Measurements from ENCODE around the gene KCNK15.

KCNK15 gene

GRCh38 chr20:44715499-44716308 is 30.0 kb upstream of the KCNK15 start:
- no peak for DNase-seq (ENCODE audit: low read depth)

GRCh38 chr20:44716309-44717106 is 29.2 kb upstream of the KCNK15 start:
- DNase-seq (ENCODE audit: low read depth): no peak

DNA sequence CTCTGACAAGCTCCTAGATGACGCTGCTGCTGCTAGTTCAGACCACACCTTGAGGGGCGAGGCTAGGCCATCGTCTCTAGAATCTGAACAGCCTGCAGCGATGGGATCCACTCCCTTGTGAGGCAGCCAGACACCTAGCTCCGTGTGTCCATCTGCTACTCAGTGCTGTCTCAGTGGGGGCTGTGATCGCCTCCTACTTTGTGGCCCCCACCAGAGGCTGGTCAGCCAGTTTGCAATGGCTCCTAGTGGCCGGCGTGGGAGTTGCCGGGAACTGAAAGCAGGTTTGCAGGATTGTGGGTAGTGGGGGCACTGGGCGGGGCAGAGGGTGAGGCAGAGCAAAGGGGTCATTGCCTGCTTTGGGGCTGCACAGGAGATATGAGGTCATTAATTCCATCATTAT is 27.7 kb upstream of the KCNK15 start:
- no peak for DNase-seq (ENCODE audit: low read depth)

DNA sequence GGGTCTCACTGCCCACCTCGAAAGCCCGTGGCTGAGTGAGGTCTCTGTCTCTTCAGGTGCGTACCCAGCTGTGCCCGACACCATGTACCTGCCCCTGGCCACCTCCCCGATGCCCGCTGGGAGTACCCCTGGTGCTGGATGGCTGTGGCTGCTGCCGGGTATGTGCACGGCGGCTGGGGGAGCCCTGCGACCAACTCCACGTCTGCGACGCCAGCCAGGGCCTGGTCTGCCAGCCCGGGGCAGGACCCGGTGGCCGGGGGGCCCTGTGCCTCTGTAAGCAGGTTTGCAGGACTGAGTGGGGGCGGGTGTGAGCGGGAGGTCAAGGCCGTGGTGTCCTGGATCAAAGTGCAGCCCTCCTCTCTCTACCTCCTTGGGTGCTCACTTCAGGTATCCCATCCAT is 25.8 kb upstream of the KCNK15 start:
- no peak for DNase-seq (ENCODE audit: low read depth)

DNA sequence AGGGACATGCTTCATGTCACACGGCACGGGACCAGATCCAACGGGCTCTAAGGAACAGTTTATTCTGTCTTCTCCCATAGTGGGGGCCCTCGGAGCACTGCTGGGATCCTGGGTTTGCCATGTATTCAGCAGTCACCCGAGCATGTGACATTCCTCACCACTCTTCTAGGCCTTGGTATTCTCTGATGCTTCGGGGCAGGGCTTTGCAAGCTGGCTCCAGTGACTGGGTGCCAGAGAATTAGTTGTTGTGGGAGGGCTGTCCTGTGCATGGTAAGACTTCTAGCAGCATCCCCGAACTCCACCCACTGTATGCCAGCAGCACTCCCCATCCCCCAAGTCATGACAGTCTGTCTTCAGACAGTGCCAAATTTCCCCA is 25.1 kb upstream of the KCNK15 start:
- no peak for DNase-seq (ENCODE audit: low read depth)

GRCh38 chr20:44720997-44721784 is 24.5 kb upstream of the KCNK15 start:
- DNase-seq (ENCODE audit: low read depth): no peak

DNA sequence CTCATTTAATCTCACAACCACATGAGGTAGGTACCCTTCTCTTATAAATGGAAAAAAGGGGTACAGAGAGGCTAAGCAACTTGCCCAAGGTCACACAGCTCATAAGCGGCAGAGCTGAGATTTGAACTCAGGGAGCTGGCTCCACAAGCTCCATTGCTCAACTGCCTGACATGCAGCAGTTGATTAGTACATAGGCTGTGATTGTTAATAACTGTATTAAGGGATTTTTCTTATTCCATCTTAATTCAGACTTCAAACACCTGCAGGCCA is 23.9 kb upstream of the KCNK15 start:
- DNase-seq (ENCODE audit: low read depth): no peak

DNA sequence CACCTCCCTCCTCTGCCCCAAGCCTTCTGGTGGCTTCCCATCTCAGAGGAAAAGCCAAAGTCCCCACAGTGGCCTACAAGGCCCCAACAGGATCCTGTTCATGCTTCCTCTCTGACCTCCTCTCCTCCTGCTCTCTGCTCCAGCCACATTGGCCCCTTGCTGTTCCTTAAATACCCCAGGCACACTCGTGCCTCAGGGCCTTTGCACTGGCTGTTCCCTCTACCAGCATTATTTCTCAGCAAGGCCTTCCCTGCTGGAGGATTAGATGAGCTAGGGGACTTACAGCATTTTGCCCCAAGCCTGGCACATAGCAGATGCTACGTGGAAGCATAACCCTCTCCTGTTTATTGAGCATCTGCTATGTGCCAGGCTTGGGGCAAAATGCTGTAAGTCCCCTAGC is 22.7 kb upstream of the KCNK15 start:
- no peak for DNase-seq (ENCODE audit: low read depth)

- DNase-seq (ENCODE audit: low read depth): no peak
Measured at GRCh38 chr20:44723391-44723790, 22.3 kb upstream of the KCNK15 start.

- no peak for DNase-seq (ENCODE audit: low read depth)
Measured at GRCh38 chr20:44723798-44724362, 21.8 kb upstream of the KCNK15 start.

DNA sequence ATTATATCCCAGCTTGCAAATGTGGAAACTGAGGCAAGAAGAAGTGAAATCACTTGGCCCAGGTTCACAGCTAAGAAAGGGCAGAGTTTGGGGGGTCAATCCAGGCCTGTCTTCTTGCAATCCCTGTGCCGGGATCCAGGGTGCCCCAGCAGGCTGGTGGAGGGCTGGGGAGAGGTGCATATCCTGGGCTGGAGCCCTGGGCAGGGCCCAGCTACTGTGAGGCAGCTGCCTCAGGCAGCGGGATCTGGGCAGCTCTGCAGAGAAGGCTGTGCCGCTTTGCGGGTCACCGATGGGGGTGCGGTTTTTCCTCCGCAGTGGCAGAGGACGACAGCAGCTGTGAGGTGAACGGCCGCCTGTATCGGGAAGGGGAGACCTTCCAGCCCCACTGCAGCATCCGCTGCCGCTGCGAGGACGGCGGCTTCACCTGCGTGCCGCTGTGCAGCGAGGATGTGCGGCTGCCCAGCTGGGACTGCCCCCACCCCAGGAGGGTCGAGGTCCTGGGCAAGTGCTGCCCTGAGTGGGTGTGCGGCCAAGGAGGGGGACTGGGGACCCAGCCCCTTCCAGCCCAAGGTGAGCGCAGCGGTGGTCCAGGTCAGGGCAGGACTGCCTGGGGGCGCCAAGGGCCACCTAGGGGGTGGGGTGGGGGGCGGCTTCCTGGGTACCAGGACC is 21.1 kb upstream of the KCNK15 start:
- DNase-seq (ENCODE audit: low read depth): no peak

DNA sequence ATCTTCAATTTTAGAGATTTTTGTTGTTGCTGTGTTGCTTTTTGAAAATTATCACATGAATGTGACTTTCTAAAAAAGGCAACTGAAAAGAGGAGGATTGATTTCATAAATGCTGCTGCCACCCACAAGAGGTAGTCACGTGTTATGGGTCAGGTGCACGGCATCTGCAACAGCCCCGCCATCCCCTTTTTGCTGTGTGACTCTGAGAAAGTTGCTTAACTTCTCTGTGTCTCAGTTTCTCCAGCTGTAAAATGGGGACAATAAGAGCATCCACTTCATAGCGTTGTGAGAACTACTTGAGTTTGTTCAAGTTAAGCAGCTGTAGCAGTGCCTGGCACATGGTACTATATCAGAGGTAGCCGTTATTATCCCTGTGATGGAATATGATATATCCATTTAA is 19.8 kb upstream of the KCNK15 start:
- DNase-seq (ENCODE audit: low read depth): no peak

GRCh38 chr20:44727039-44727438 is 18.6 kb upstream of the KCNK15 start:
- no peak for DNase-seq (ENCODE audit: low read depth)

DNA sequence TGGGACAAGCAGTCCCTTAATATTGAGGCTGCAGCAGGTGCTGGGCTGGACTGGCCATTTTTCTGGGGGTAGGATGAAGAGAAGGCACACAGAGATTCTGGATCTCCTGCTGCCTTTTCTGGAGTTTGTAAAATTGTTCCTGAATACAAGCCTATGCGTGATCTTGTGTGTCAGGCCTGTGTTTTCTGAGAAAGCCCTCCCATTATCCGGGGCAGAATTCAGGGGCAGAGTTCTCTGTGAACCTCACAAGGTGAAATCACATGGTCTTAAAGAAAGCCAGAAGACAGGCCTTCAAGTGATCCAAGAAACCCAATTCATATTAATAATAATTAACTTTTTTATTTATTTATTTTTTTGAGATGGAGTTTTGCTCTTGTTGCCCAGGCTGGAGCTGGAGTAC is 18.0 kb upstream of the KCNK15 start:
- DNase-seq (ENCODE audit: low read depth): no peak

- no peak for DNase-seq (ENCODE audit: low read depth)
Measured at GRCh38 chr20:44728801-44729443, 16.7 kb upstream of the KCNK15 start.

GRCh38 chr20:44730441-44730840 is 15.2 kb upstream of the KCNK15 start:
- no peak for DNase-seq (ENCODE audit: low read depth)

DNA sequence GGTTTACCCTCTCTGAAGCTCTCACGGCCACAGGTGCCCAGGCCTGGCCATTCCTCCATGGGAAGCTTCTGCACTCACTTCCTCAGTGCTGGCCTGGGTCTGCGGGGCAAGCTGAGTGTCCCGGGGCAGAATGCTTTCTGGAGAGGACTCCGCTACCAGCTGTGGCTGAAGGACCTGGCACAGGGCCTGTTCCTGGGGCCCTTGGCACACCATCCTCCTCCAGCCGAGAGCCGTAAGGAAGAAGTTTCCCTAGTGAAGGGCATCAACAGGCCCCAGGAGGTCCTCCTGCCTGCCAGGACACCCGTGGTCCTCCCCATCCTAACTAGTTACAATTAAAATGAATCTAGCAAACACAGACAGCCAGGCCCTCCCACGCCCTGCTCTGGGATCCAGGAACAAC is 14.0 kb upstream of the KCNK15 start:
- no peak for DNase-seq (ENCODE audit: low read depth)

GRCh38 chr20:44732327-44732726 is 13.3 kb upstream of the KCNK15 start:
- no peak for DNase-seq (ENCODE audit: low read depth)

- DNase-seq (ENCODE audit: low read depth): peak; percentile 41
Measured at GRCh38 chr20:44733341-44734069, 12.2 kb upstream of the KCNK15 start.

GRCh38 chr20:44734938-44735337 is 10.7 kb upstream of the KCNK15 start:
- no peak for DNase-seq (ENCODE audit: low read depth)

DNA sequence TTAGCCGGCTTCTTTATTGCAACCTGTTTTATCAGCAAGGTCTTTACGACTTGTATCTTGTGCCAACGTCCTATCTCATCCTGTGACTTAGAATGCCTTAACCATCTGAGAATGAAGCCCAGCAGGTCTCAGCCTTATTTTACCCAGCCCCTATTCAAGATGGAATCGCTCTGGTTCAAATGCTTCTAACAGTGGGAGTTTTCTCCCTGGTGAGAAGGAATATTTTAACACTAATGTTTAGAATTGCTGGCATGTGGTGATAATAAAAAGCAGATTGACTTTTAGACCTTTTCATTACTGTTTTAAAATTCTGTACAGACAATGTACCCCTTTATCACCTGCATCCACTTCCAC is 9.9 kb upstream of the KCNK15 start:
- DNase-seq (ENCODE audit: low read depth): no peak
